Fibroblast of villous mesenchyme (primary cell): ENCODE data around the gene PCP2. TPM values are rescaled to one million over a fixed set of nuclear protein-coding genes. Genes with fewer than 3 reads are reported as not detected.
"Not testable (repeated sequence)": the region's sequence is repeated elsewhere in the genome, so short reads cannot be mapped to it uniquely, and the experiment has no call there.

Source experiments
- DNase-seq: peaks from one replicate; pipeline ENCODE4 v3.0.0-alpha.2; 2010; ENCODE audit warnings: low read depth
- H3K4me3 ChIP-seq: 2 replicates; pipeline ENCODE4 v1.5.1; 2011; ENCODE audit warnings: low read depth, mild to moderate bottlenecking, low read length
- total RNA-seq: library from RNA; depleted of rRNA; stranded (reverse); fragments of >200 nt; gene quantifications from 2 replicates; pipeline ENCODE4 v1.2.3, GENCODE V29; 2012
- TF ChIP-seq, protein P1 (sequence below): IDR thresholded peaks from 2 replicates; pipeline ENCODE4 v1.5.1; 2012; ENCODE audit warnings: low read depth, mild to moderate bottlenecking, low read length; ENCODE audit not compliant: insufficient read depth

PCP2 gene
- total RNA-seq, 1 donor: 0.43 TPM

GRCh38 chr19:7644550-7644877, 11.0 kb upstream of the PCP2 start:
- DNase-seq: no peak
- TF ChIP-seq, protein P1, sequence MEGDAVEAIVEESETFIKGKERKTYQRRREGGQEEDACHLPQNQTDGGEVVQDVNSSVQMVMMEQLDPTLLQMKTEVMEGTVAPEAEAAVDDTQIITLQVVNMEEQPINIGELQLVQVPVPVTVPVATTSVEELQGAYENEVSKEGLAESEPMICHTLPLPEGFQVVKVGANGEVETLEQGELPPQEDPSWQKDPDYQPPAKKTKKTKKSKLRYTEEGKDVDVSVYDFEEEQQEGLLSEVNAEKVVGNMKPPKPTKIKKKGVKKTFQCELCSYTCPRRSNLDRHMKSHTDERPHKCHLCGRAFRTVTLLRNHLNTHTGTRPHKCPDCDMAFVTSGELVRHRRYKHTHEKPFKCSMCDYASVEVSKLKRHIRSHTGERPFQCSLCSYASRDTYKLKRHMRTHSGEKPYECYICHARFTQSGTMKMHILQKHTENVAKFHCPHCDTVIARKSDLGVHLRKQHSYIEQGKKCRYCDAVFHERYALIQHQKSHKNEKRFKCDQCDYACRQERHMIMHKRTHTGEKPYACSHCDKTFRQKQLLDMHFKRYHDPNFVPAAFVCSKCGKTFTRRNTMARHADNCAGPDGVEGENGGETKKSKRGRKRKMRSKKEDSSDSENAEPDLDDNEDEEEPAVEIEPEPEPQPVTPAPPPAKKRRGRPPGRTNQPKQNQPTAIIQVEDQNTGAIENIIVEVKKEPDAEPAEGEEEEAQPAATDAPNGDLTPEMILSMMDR: no peak
- no peak overlapping the region for H3K4me3 ChIP-seq

DNA sequence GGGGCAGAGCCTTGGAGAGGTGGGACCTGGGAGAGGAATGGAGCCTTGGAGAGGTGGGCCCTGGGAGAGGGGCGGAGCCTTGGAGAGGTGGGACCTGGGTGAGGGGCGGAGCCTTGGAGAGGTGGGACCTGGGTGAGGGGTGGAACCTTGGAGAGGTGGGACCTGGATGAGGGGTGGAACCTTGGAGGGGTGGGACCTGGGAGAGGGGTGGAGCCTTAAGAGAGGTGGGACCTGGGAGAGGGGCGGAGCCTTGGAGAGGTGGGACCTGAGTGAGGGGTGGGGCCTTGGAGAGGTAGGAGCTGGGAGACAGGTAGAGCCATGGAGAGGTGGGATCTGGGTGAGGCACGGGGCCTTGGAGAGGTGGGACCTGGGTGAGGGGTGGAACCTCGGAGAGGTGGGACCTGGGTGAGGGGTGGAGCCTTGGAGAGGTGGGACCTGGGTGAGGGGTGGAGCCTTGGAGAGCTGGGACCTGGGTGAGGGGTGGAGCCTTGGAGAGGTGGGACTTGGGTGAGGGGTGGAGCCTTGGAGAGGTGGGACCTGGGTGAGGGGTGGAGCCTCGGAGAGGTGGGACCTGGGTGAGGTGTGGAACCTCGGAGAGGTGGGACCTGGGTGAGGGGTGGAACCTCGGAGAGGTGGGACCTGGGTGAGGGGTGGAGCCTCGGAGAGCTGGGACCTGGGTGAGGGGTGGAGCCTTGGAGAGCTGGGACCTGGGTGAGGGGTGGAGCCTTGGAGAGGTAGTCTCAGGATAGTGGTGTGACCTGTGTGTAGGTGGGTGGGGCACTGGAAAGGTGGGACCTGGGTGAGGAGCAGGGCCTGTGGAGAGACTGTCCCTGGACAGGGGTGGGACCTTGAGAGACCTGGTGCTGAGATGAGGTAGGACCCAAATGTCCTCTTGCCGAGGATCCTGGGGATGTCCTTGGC, 10.4 kb upstream of the PCP2 start:
- not testable (repeated sequence) for DNase-seq, H3K4me3 ChIP-seq

DNA sequence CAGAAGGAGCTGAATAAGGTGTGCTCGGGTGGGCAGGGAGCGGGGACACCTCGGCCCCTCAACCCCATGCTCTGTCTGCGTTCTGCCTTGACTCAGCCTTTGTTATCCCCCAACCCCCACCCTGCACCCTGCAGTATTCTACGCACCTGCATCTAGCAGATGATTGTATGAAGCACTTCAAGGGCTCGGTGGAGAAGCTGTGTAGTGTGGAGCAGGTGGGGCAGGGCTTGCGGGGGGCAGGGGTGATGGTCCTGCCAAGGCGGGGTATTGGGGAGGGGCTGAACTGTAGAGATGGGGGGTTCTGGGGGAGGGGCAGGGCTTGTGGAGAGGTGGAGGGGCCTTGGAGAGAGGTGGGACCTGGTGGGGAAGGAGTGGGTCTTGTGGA, 9.5 kb upstream of the PCP2 start:
- no peak overlapping the region for H3K4me3 ChIP-seq
- TF ChIP-seq, protein P1: no peak
- DNase-seq: no peak

GRCh38 chr19:7642295-7643030, 8.9 kb upstream of the PCP2 start:
- DNase-seq: no peak
- TF ChIP-seq, protein P1: no peak
- no peak overlapping the region for H3K4me3 ChIP-seq

GRCh38 chr19:7641290-7642276, 8.1 kb upstream of the PCP2 start:
- TF ChIP-seq, protein P1: no peak
- no peak overlapping the region for H3K4me3 ChIP-seq
- no peak for DNase-seq

GRCh38 chr19:7640803-7641202, 7.3 kb upstream of the PCP2 start:
- TF ChIP-seq, protein P1: no peak
- DNase-seq: no peak
- no peak overlapping the region for H3K4me3 ChIP-seq
